Breast epithelium (tissue), 3 donors: ENCODE measurements around the gene MAOA.

Experiments
- POLR2A ChIP-seq: fragments of 450-650 bp; IDR thresholded peaks from one replicate; pipeline ENCODE4 v1.6.1; 2016; ENCODE audit warnings: antibody characterized with exemption, mild to moderate bottlenecking, moderate library complexity
- POLR2AphosphoS5 ChIP-seq, 3 donors: sonication (generic); formaldehyde crosslinking; IDR thresholded peaks; one replicate each; pipeline ENCODE4 v1.6.1; 2017; ENCODE audit warnings: antibody characterized with exemption in 3 of 3

GRCh38 chrX:43747476-43747875 is 91.4 kb downstream of the MAOA start:
- TF ChIP-seq POLR2AphosphoS5 (IDR thresholded peaks at IDR 0.05) (no peak), POLR2A (no peak)
